HEK293T (cell line): ENCODE data around the gene CYP2W1.
"Not testable (repeated sequence)": the region's sequence is repeated elsewhere in the genome, so short reads cannot be mapped to it uniquely, and the experiment has no call there.

Source experiments
- BHLHE40 ChIP-seq: fragments of 450-650 bp; IDR thresholded peaks from 2 replicates; pipeline ENCODE4 v1.6.1; 2016; ENCODE audit warnings: mild to moderate bottlenecking, moderate library complexity, borderline replicate concordance
- CTBP1 ChIP-seq: fragments of 450-650 bp; IDR thresholded peaks from 2 replicates; pipeline ENCODE4 v1.6.1; 2016; ENCODE audit warnings: borderline replicate concordance
- FOXM1 ChIP-seq: fragments of 450-650 bp; IDR thresholded peaks from 2 replicates; pipeline ENCODE4 v1.6.1; 2017; ENCODE audit warnings: mild to moderate bottlenecking, borderline replicate concordance
- LEF1 ChIP-seq: fragments of 450-650 bp; IDR thresholded peaks from 2 replicates; pipeline ENCODE4 v1.6.1; 2017; ENCODE audit warnings: mild to moderate bottlenecking, borderline replicate concordance

GRCh38 chr7:959740-960139, 23.2 kb upstream of the CYP2W1 start:
- TF ChIP-seq CTBP1, FOXM1, BHLHE40, LEF1: not testable (repeated sequence)
